HT-29 (cell line): ENCODE measurements around the gene SDK1. TPM values are rescaled to one million over a fixed set of nuclear protein-coding genes. Genes with fewer than 3 reads are reported as not detected.
"Not testable (repeated sequence)": the region's sequence is repeated elsewhere in the genome, so short reads cannot be mapped to it uniquely, and the experiment has no call there.

ENCODE experiments used
- DNase-seq: peaks from one replicate; pipeline ENCODE4 v3.0.0-alpha.2; 2015; ENCODE audit warnings: low spot score
- total RNA-seq: library from RNA; depleted of rRNA; stranded (reverse); fragments of >200 nt; shearing (Covaris generic); gene quantifications from 2 replicates; pipeline ENCODE4 v1.2.3, GENCODE V29; 2014

SDK1 gene
- total RNA-seq, 1 experiment from 2014 or later: not detected

DNA sequence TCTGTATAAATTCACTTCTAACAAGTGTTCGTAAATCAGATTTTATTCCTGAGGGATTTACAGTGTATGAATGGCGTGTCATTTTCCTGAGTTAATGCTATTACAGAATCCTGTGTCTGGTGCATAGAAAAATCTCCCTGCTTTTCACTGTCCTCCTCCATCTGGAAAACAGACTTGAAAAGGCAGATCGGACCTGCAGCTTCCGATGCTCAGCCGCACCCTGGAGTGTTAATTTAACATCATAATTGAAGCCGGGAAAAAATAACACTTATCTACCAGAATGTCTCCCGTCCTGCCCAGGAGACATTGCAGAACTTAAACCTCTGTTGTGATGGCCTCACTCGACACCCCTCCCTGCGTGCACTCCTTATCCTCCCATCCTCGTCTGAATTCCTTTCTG lies 939.0 kb downstream of the SDK1 start:
- no peak for DNase-seq

DNA sequence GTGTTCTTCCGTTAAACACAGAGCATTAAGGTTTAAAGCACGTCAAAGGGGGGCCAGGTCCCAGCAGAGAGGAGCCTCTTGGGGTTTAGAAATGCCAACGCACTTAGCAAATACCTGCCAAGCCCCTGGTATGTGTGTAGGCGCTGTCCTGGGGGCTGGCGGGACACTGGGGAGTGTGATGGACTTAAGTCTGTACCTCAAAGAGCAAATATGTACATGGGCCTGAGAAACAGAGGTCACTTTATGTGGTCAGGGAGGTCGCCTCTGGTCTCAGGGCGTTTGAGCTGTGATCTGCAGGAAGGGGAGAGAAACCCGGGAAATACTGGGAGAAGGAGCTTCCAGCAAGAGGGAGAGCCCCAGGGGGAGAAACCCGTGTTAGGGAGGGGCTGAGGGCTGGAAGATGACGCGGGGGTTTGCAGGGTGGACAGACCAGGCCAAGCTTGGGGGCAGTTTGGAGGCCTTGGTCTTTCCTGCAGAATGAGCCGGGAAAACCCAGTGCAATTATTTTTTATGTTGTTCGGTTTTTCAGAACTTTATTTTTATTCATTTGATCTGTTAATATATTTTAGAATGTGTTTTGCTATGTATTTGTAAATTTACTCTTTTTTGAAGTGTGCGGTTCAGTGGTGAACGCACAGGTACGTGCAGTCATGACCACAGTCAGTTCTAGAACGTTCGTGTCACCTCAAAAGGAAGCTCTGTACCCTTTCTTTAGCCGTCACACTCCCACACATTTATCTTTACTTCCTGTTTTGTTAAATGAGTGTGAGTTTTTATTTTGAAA lies 939.7 kb downstream of the SDK1 start:
- no peak for DNase-seq

DNA sequence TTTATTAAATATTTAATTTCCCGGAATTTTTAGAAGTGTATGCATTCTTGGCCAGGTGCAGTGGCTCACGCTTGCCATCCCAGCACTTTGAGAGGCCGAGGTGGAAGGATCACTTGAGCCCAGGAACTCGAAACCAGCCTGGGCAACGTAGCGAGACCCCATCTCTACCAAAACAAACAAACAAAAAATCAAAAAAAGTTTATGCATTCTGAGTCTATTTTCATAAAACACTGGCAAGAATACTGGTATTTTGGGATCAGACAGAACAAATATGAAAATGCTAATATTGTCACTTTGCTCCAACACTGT lies 940.2 kb downstream of the SDK1 start:
- no peak for DNase-seq

DNA sequence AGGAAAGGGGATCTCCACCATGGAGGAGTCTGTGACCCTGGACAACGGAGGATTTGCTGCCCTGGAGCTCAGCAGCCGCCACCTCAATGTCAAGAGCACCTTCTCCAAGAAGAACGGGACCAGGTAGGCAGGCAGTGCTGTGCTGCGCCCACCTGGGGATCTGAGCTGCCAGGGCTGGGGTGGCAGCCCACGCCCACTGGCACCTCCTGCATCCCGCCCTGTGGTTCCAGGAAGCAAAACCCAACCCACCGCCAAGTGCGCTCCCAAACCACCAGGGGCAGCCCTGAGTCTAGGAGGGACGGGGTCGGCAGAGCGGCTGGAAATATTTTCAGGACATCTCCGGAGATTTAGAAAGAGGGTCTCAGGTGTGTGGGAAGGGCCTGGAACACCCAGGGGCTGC lies 940.7 kb downstream of the SDK1 start:
- no peak for DNase-seq

DNA sequence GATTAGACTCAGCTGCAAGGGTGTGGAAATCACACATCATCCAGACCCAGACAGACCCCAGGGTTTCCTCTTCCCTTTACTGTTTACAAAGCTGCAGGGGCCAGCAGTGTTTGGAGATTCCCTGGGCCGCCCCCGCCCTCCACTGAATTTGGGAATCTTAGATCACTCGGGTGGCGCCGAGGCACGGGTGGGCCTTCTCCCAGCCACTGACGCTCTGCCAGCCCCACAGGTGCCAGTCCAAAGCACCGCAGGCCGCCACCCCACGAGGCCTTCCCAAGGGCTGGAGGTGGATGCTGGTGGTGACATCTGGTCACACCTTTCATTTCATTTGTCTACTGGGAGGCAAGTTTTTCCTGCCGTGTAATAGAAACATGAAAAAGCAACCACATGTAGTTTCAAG lies 941.7 kb downstream of the SDK1 start:
- DNase-seq: no peak

DNA sequence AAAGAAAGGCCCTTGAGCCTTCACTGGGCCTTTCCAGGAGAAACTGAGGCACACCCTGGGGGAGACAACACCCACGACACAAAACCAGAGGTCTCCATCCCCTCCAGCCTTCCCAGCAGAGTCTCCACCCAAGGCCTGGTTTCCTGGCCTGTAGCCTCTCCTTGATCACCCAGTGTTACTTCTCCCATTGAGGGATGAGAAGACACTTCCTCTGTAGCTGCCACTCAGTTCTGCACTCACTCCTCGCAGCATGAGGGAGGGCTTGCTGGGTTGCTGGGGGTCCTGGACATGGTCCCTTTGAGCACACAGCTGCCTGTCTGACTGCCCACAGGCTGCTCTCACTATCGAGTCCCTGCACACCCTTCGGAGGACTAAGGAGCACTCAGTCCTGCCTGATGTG lies 943.0 kb downstream of the SDK1 start:
- no peak for DNase-seq

DNA sequence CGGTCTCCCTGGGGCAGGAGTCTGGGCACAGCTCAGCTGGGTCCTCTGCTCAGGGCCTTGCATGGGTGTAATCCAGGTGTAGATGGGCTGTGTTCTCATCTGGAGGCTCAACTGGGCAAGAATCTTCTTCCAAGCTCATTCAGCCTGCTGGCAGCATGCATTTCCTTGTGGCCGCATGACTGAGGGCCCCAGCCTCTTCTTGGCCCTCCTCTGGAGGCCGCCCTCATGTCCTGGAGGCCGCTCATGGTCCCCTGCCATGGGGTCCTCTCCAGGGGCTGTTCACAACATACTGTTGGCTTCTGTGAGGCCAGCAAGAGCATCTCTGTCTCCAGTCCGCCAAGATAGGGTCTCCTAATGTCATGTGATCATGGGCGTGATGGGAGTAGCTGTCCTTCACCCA lies 943.6 kb downstream of the SDK1 start:
- DNase-seq: no peak

DNA sequence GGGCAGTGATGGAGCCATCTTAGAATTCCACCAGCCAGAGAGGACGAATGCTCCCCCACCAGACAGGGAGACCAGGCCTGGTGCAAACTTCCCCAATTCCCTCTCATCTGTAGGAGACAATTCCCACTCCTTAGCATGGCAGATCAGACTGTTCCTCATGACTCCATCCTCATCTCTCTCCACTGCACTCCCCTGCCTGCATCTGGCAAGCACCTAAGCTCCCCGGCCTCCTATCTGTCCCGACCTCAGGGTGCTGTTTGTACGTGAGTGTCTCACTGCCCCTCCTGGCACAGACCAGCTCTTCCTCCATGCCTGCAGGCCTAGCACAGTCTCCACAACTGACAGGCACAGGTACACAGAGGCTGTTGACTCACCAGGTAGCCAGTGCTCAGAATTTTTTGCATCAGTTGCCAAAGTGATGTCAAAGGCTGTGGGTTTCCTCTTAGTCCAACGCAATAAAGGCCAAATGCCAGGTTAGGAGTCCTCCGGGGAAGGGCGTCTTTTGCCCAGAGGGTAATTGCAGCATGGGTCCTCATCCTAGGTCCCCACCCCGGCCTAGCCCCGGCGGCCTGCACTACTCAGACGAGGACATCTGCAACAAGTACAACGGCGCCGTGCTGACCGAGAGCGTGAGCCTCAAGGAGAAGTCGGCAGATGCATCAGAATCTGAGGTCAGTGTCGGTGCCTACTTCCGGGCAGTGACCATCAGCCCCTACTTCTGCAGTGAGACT lies 944.2 kb downstream of the SDK1 start:
- DNase-seq: no peak

DNA sequence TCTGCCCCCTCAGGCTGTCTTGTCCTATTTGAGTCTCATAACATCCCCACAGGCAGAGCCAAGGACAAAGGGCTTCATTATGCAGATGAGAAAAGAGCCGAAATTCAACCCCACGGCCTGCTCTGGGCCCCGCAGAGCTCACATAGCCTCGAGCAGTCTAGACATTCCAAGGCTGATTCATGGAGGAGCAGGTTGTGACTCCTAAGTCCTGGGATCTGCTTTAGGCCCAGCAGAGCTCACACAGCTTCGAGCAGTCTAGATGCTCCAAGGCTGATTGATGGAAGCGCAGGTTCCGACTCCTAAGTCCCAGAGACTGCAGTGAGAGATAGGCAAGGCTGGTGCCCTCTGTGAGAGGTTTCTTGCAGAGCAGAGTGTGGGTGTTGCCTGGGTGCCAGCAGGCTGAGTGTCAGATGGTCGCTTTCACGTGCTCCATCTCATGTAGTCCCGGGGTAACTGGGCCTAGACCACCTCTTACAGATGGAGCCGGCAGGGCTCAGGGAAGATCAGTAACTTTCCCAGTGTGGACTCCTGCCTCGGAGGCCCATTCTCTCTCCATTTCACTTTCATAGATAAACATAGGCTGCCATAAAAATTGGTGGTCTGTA lies 944.9 kb downstream of the SDK1 start:
- no peak for DNase-seq

DNA sequence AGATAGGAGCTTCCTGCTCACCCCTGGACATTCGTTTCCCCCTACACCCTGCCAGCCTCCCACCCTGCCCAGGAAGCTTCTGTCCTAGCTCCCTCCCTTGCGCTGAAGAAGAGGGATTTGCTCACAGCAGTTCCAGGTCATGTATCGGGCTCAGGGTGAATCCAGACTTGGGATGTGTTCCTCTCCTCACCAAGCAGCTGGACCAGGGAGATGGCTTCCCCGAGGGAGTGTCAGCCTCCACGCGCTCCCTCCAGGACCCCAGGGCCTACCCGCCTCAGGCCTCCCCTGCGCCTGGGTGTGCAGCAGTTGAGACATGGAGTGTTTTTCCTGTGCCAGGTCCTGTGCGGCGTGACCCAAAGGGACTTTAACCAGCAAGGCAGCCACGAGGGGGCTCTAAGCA lies 945.5 kb downstream of the SDK1 start:
- DNase-seq: no peak

DNA sequence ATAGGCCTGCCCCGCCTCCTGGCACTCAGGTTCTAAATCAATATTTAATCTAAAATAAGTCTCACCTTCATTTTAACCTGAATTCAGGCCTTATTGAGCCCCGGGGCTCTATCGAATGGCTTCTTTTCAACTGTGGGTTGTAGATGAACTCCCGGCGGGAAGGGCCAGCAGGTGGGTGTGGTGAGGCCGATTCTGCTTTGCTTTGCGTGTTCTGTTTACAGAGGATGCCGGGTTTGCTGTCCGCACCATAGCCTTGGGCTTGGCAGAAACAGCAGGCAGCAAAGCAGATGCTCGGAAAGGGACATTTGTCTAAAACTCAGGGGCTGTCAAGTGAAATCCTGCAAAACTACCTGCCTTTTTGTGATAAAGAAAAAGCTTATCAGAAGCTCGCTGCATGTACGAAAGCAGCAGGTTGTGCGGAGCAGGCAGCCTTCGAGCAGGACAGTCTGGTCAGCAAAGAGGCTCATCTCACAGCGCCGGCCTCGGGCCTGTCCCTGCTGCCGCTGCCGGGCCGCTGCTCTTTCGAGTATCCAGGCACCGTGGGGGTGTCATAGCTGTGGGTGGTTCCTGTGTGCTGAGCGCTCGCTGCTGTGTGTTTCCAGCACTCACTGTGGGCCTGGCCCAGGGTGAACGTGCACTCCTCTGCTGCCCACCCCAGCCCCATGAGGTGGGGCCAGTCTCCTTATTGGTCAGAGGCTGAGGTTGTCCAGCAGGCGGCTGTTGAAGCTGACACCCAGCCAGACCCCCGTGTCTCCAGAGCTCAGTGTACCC lies 946.2 kb downstream of the SDK1 start:
- DNase-seq: no peak

DNA sequence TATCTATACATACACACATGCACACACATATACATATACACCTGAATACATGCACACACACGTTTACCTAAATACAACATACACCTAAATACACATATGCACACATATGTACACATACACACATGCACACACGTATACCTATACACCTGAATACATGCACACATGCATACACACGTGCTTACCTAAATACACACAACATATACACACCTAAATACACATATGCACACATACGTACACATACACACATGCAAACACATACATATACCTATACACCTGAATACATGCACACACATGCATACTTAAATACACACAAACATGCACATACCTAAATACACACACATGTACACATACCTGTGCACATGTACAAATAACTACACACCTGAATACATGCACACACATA lies 947.2 kb downstream of the SDK1 start:
- DNase-seq: no peak

DNA sequence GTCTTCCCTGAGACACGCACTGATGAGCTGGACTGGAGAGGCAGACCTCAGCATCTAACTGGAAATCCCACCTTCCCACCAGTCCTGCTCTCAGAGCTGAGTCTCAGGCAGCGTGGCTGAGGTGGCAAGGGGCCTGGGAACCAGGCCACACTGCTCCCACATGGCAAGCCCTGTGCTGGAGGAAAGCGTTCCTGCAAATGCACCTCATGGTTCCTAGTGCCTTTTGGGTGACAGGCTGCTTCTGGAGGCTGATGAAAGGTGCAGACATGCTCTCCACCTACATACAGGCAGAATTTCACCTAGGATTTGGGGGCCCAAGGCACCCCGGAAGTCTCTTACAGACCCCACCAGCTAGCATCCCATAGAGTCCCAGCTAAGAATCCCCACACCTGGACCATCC lies 948.2 kb downstream of the SDK1 start:
- DNase-seq: no peak

DNA sequence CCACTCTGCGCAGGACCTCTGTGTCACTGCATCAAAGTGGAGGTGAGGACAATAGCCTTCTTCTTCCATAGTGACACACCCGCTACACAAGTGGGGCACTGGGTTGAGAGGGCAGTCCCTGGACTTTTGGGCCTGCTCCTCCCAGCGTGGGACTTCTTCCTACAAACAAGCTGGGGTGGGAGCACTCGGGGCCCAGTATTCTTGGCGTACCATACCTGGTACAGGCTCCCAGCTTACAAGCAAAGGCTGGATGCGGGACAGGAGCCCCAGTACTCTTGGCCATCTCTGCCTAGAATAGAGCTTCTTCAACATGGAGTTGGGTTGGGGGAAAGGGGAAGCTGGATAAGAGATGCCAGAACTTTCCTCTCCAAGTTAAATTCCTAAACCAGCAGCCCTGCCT lies 954.3 kb downstream of the SDK1 start:
- no peak for DNase-seq

DNA sequence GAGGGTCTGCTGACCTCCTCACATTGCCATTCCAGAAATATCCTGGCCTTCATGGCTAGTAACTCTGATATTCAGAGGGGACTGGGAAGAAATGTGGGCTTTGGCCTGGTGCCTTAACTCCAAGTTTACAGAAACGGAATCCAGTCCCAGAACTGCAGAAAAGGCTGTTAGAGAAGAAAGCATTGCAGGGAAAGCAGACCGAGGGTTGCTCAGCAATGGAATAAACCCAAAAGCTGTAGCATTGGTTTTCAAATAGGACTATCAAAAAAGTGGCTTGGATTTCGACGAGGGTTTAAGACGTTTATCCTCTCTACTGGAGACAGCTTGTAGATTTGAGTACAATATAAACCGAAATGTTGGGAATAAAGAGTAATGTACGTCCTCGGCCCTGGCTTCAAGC lies 955.2 kb downstream of the SDK1 start:
- no peak for DNase-seq

DNA sequence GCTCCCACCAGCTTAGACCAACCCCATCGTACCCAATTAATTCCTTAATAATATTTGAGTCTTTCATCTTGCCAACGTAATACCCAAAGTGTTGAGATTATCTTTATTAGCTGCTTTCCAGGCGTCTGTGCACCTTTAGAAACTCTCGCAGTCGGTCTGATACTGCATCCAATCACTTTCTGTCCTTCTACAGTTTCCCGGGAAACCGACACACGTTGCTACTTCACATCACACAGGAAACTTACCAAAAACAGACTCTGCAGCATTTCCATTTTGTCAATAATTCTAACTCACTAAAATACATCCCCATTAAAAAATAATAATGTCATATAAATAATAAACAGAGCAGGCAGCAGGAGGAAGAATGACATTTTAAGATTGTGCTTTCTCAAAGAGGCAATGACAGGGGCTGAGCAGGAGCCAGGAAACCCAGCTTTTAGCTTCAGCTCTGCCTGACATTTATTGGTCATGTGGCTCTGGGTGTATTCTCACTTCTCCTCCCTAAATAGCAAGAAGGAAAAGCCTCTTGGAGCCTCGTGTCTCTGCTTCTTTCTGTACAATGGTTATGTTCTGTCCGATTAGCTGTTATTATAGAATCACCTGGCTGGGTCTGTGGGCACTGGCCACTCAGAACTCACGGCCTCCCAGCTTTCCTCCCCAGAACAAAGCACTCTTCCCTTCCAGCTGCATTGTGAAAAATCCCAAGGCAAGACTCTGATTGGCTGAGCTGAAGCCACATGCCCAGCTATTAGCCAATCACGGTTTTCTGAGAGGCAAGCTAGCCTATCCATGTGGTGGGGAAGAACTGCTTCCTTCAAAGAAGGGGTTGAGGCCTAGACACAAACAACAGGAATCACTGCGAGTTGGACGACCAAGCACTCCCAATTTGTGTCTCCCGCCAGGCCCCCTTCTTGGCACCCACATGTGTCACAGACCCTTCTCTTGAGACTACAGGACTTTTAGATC lies 956.4 kb downstream of the SDK1 start:
- DNase-seq: no peak

DNA sequence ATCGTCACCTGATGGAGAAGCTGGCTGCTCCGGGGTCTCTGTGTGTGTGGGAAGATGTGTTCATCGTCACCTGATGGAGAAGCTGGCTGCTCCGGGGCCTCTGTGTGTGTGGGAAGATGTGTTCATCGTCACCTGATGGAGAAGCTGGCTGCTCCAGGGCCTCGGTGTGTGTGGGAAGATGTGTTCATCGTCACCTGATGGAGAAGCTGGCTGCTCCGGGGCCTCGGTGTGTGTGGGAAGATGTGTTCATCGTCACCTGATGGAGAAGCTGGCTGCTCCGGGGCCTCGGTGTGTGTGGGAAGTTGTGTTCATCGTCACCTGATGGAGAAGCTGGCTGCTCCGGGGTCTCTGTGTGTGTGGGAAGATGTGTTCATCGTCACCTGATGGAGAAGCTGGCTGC lies 959.1 kb downstream of the SDK1 start:
- not testable (repeated sequence) for DNase-seq

DNA sequence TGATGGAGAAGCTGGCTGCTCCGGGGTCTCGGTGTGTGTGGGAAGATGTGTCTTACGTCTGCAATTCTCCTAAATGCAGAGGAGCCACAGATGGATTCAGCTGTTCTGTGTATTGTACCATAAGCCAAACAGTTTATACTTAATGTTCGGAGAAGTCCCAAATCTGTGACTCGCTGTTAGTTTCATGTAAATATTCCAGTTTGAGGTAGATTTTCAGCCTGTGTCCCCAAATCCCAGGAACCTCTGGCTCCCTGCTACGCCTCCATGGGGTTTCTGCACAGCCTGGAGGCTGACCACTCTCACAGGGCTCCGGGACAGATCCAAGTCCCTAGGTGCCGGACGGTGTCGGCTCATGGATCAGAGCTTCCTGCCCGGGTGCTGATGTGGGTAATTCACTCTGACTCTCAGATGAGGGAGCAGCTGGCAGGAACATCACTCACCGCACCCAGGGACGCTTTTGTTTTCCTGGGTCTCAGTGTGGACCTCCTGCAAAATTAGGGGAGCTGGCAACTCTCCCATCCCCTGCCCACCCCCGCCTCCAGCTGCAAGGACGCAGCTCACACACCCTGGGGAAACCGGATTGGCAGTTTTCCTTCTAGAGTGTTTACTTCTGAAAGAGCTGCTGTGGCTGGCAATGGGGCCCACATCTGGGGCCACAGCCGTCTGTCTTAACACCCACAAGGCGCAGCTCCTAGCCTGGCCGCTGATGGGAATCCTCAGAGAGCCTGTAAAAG lies 960.0 kb downstream of the SDK1 start:
- no peak for DNase-seq

DNA sequence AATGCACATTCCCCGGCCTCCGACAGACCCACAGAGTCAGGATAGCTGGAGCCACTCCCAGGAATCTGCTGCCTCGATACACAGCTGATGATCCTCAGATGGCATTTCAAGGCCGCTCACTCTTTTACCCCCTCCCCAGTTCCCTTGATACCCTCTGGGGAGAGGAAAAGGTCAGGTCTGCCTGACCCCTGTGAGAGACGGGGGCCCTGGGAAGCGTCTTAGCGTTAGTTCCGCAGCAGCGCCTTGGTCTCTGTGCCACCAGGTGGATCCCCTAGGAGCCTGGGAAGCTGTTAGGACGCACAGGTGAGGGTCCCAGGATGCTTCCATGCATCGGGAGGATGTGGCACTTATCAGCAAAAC lies 960.5 kb downstream of the SDK1 start:
- no peak for DNase-seq

DNA sequence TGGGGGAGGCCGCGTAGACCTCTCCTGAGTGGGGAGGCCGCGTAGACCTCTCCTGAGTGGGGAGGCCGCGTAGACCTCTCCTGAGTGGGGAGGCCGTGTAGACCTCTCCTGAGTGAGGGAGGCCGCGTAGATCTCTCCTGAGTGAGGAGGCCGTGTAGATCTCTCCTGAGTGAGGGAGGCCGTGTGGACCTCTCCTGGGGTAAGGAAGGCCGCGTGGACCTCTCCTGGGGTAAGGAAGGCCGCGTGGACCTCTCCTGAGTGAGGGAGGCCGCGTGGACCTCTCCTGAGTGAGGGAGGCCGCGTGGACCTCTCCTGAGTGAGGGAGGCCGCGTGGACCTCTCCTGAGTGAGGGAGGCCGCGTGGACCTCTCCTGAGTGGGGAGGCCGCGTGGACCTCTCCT lies 963.2 kb downstream of the SDK1 start:
- not testable (repeated sequence) for DNase-seq

DNA sequence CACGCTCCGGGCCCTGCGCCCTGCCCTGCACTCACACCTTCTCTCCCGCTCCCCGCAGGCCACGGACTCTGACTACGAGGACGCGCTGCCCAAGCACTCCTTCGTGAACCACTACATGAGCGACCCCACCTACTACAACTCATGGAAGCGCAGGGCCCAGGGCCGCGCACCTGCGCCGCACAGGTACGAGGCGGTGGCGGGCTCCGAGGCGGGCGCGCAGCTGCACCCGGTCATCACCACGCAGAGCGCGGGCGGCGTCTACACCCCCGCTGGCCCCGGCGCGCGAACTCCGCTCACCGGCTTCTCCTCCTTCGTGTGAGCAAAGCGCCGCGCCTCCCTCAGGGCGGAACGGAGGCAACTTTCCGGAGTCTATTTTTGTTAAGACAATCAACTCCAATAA lies 964.0 kb downstream of the SDK1 start:
- DNase-seq: no peak
